Activated naive CD4-positive, alpha-beta T cell treated with Interleukin-2 at 50 U/mL for 16 hours (primary cell): ENCODE results near the gene TMEM185B.
"Not testable (repeated sequence)": the region's sequence is repeated elsewhere in the genome, so short reads cannot be mapped to it uniquely, and the experiment has no call there.

Experiments
- DNase-seq: peaks from one replicate; pipeline ENCODE4 v3.0.0-alpha.2; 2020

The TMEM185B gene

GRCh38 chr2:120204945-120205670 is 18.1 kb downstream of the TMEM185B start:
- DNase-seq, result no peak

- DNase-seq, result no peak
These were observed 18.8 kb downstream of the TMEM185B start for GRCh38 chr2:120204417-120204816.

- DNase-seq, result no peak
These were observed 19.2 kb downstream of the TMEM185B start for GRCh38 chr2:120204022-120204405.

GRCh38 chr2:120203251-120204021 is 19.8 kb downstream of the TMEM185B start:
- DNase-seq, result no peak

GRCh38 chr2:120199817-120200459 is 23.3 kb downstream of the TMEM185B start:
- DNase-seq, result not testable (repeated sequence)

GRCh38 chr2:120195553-120195952 is 27.6 kb downstream of the TMEM185B start:
- no peak for DNase-seq

- no peak for DNase-seq
These were observed 30.9 kb downstream of the TMEM185B start for GRCh38 chr2:120192280-120192679.

- no peak for DNase-seq
These were observed 34.0 kb downstream of the TMEM185B start for GRCh38 chr2:120189189-120189588.

GRCh38 chr2:120182019-120182560 is 41.1 kb downstream of the TMEM185B start:
- DNase-seq, result no peak

GRCh38 chr2:120180066-120180465 is 43.1 kb downstream of the TMEM185B start:
- no peak for DNase-seq

GRCh38 chr2:120179396-120179795 is 43.8 kb downstream of the TMEM185B start:
- DNase-seq, result no peak

GRCh38 chr2:120177973-120178372 is 45.2 kb downstream of the TMEM185B start:
- no peak for DNase-seq

GRCh38 chr2:120177001-120177621 is 46.1 kb downstream of the TMEM185B start:
- DNase-seq, result peak; percentile 78

GRCh38 chr2:120176526-120176925 is 46.7 kb downstream of the TMEM185B start:
- no peak for DNase-seq

- DNase-seq, result no peak
These were observed 48.1 kb downstream of the TMEM185B start for GRCh38 chr2:120174963-120175581.
